Stimulated activated CD4-positive, alpha-beta T cell treated with anti-CD3 and anti-CD28 coated beads, Interleukin-4, amount 100 ng/mL, for 24 hours (primary cell): ENCODE measurements around the gene CISD3.

Source experiments
- DNase-seq: peaks from one replicate; pipeline ENCODE4 v3.0.0-alpha.2; 2020

Gene CISD3

GRCh38 chr17:38779965-38780752, 50.0 kb downstream of the CISD3 start:
- no peak for DNase-seq

- DNase-seq: no peak
Observed at GRCh38 chr17:38783227-38783626, 53.1 kb downstream of the CISD3 start.
